SK-N-SH (cell line): ENCODE results near the gene ARHGAP5.

Experiments used
- ELF1 ChIP-seq: IDR thresholded peaks from 2 replicates; pipeline ENCODE4 v1.4.0; 2012
- MAX ChIP-seq: IDR thresholded peaks from 2 replicates; pipeline ENCODE4 v1.4.0; 2012; ENCODE audit warnings: low read depth

- TF ChIP-seq ELF1 (no peak), MAX (peak; percentile 60)
Observed at GRCh38 chr14:32076278-32077080, 625 bp upstream of the ARHGAP5 start.
